Mesenchymal stem cell (in vitro differentiated cells and primary cell): Measurements from ENCODE around the gene SLC9A2.

Source experiments
- DNase-seq: peaks from one replicate; pipeline ENCODE4 v3.0.0-alpha.2; 2013
- H2AFZ ChIP-seq: one replicate; pipeline ENCODE4 v1.6.1; 2013; ENCODE audit warnings: low read depth, mild to moderate bottlenecking, control low read depth, inconsistent platforms, low read length, moderate library complexity
- H2AK5ac ChIP-seq: 2 replicates; pipeline ENCODE4 v1.6.1; 2013; ENCODE audit warnings: low read length, moderate library complexity, mild to moderate bottlenecking, inconsistent platforms; ENCODE audit not compliant: severe bottlenecking
- H2BK120ac ChIP-seq: one replicate; pipeline ENCODE4 v1.6.1; 2013; ENCODE audit warnings: low read depth, mild to moderate bottlenecking, inconsistent platforms, low read length, moderate library complexity
- H2BK12ac ChIP-seq, 2 experiments: one replicate each; pipeline ENCODE4 v1.6.1; 2013; ENCODE audit warnings: inconsistent platforms in 2 of 2, low read length in 2 of 2, mild to moderate bottlenecking in 2 of 2, moderate library complexity in 2 of 2, control low read depth in 1 of 2
- H2BK15ac ChIP-seq: one replicate; pipeline ENCODE4 v1.6.1; 2013; ENCODE audit warnings: mild to moderate bottlenecking, low read depth, inconsistent platforms; ENCODE audit not compliant: poor library complexity, severe bottlenecking
- H2BK5ac ChIP-seq: 2 replicates; pipeline ENCODE4 v1.6.1; 2013; ENCODE audit warnings: low read depth, mild to moderate bottlenecking, low read length, control low read depth, inconsistent platforms; ENCODE audit not compliant: poor library complexity, severe bottlenecking
- H3K14ac ChIP-seq, 2 experiments: one replicate each; pipeline ENCODE4 v1.6.1; 2013; ENCODE audit warnings: inconsistent platforms in 2 of 2, low read length in 2 of 2, control low read depth in 1 of 2, mild to moderate bottlenecking in 1 of 2, moderate library complexity in 1 of 2
- H3K18ac ChIP-seq, 2 experiments: one replicate each; pipeline ENCODE4 v1.6.1; 2013; ENCODE audit warnings: inconsistent platforms in 2 of 2, low read length in 2 of 2, control low read depth in 1 of 2, low read depth in 1 of 2, mild to moderate bottlenecking in 1 of 2
- H3K23ac ChIP-seq, 2 experiments: one replicate each; pipeline ENCODE4 v1.6.1; 2013; ENCODE audit warnings: inconsistent platforms in 2 of 2, low read length in 2 of 2, mild to moderate bottlenecking in 2 of 2, moderate library complexity in 2 of 2, control low read depth in 1 of 2
- H3K27ac ChIP-seq: 2 replicates; pipeline ENCODE4 v1.5.1; 2013; ENCODE audit warnings: mild to moderate bottlenecking, moderate library complexity, low read length, control low read depth, inconsistent platforms; ENCODE audit not compliant: poor library complexity, severe bottlenecking
- H3K27me3 ChIP-seq, 2 experiments: 2 replicates each; pipeline versions ENCODE4 v1.6.1 to v1.7.0; 2013; ENCODE audit warnings: low read length in 2 of 2, mild to moderate bottlenecking in 2 of 2, moderate library complexity in 2 of 2, control low read depth in 1 of 2, inconsistent platforms in 1 of 2; ENCODE audit not compliant: control insufficient read depth in 1 of 2, insufficient read depth in 1 of 2
- H3K36me3 ChIP-seq, 2 experiments: 2 replicates each; pipeline versions ENCODE4 v1.6.1 to v1.7.0; 2013; ENCODE audit warnings: low read length in 2 of 2, control low read depth in 1 of 2, inconsistent platforms in 1 of 2, low read depth in 1 of 2, mild to moderate bottlenecking in 1 of 2; ENCODE audit not compliant: insufficient read depth in 2 of 2, control insufficient read depth in 1 of 2
- H3K4ac ChIP-seq, 2 experiments: one replicate each; pipeline ENCODE4 v1.6.1; 2013; ENCODE audit warnings: inconsistent platforms in 2 of 2, low read length in 2 of 2, mild to moderate bottlenecking in 2 of 2, moderate library complexity in 2 of 2, control low read depth in 1 of 2, low read depth in 1 of 2
- H3K4me1 ChIP-seq: 2 replicates; pipeline ENCODE4 v1.6.1; 2013; ENCODE audit warnings: low read depth, low read length, control low read depth; ENCODE audit not compliant: control insufficient read depth, insufficient read depth
- H3K4me2 ChIP-seq: 2 replicates; pipeline ENCODE4 v1.6.1; 2013; ENCODE audit warnings: low read length, mild to moderate bottlenecking, inconsistent platforms; ENCODE audit not compliant: poor library complexity, severe bottlenecking
- H3K4me3 ChIP-seq, 2 experiments: 2 replicates each; pipeline versions ENCODE4 v1.5.1 to v1.7.0; 2013; ENCODE audit warnings: low read length in 2 of 2, mild to moderate bottlenecking in 2 of 2, control low read depth in 1 of 2, low read depth in 1 of 2; ENCODE audit not compliant: insufficient read depth in 1 of 2
- H3K79me1 ChIP-seq: replicated peaks from 2 replicates; pipeline ENCODE4 v1.6.1; 2013; ENCODE audit warnings: mild to moderate bottlenecking, control low read depth, low read length, inconsistent platforms; ENCODE audit not compliant: poor library complexity, severe bottlenecking
- H3K9ac ChIP-seq: 2 replicates; pipeline ENCODE4 v1.7.0; 2013; ENCODE audit warnings: mild to moderate bottlenecking, low read length, moderate library complexity
- H3K9me3 ChIP-seq: 2 replicates; pipeline ENCODE4 v1.7.0; 2013; ENCODE audit warnings: mild to moderate bottlenecking, low read length; ENCODE audit not compliant: control insufficient read depth
- H4K8ac ChIP-seq: one replicate; pipeline ENCODE4 v1.6.1; 2013; ENCODE audit warnings: inconsistent platforms, mild to moderate bottlenecking, low read length, moderate library complexity
- H4K91ac ChIP-seq: one replicate; pipeline ENCODE4 v1.6.1; 2013; ENCODE audit warnings: mild to moderate bottlenecking, low read length, inconsistent platforms
- whole genome bisulfite sequencing: methylation state at CpG from one replicate; pipeline ENCODE4 v1.1.7; 2013; ENCODE audit warnings: mixed read lengths; 5-methylcytosine and 5-hydroxymethylcytosine counted together

Gene SLC9A2

DNA sequence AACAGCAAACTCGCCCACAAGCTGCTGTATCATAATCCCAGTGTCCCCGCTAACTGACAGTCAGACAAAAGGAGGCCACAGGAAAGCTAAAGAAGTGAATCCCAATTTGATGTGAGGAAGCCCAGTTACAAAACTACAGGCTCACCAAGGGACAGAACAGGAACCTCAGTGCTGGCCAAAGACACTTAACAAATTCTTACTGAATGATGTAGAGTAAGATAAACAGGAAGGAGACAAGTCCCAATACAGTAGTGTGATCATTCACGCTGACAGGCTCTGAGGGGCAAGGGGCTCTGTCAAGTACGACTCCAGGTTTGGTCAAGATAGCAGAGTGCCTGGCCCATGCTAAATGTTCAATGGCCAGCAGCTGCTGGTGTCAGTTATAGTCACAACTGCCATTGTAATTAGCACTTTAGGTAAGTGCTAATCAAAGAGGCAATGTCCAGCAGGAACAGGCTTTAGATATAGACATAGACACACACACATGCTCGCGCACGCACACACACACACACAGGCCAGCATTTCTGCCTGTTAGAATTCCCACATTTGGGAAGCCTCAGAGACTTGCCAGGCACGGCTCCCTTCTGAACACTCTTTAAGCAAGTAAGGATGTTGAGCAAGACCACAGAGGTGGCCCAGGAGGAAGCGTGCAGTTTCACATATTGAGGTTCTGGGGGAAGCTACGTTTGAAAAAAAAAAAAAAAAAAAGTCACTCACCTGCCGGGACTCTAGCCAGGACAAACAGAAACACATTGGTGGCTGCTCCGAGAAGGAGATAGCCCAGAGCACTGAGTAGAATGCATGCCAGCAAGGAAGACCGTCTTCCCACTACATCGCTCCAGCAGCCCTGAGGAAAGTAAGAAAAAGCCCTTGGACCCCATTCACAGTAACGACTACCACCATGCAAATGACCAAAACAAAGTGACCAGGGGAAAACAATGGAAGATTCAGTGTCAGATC lies 107.1 kb downstream of the SLC9A2 start:
- Histone ChIP-seq H2BK12ac (no peak overlapping the region), H2BK5ac (no peak overlapping the region), H3K27me3 (no peaks in the 10 kb centered on the region), H3K27ac (no peak overlapping the region), H2AFZ (no peak overlapping the region), H3K4me2 (no peak overlapping the region), H3K4me3 (no peak overlapping the region), H3K4ac (no peak overlapping the region), H3K23ac (no peak overlapping the region), H4K91ac (no peak overlapping the region), H2AK5ac (no peak overlapping the region), H3K9ac (no peak overlapping the region), H4K8ac (no peak overlapping the region), H2BK120ac (no peak overlapping the region), H2BK15ac (no peak overlapping the region), H3K79me1 (peaks cover 3% of the 10 kb centered on the region), H3K4me1 (peaks cover 4% of the 10 kb centered on the region), H3K18ac (peak overlapping the region in 1 of 2 experiments; percentile 37), H3K9me3 (no peaks in the 10 kb centered on the region), H3K14ac (no peak overlapping the region), H3K36me3 (peaks cover 31 to 63% of the 10 kb centered on the region in 2 experiments)
- 66% methylated on average over 15 of the region's 15 CpGs for WGBS
- peak; percentile 43 for DNase-seq

DNA sequence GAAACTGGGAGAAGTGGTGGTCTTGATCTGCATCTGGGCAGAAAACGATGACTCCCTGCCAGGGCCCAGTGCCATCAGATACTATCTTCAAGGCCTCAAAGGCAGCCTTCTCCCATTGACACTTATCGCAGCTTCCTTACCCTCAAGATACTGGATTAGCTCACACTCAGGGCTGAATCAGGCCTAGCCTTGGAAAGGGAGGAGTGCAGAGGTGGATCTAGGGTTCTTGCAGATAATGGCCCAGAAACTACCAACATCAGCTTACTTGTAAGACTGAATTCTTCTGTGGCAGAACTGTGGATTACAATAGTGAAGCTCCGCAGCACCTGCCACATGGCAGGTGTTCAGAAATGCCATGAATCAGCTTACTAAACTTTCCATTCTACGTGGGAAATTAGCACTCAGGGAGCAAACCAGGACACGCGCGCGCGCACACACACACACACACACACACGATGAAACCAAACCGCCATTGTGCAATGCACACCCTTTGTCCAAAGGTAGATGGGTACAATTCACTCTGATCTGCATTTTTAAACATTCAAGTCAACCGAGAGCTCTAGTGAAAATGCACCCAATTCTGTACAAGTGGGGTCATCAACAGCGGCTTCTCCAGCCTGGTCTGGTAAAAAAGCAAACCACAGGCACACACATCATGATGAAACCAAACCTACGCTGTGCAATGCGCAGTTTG lies 116.2 kb downstream of the SLC9A2 start:
- H4K91ac ChIP-seq = no peak overlapping the region
- no peak overlapping the region for H2BK12ac ChIP-seq
- H3K9me3 ChIP-seq = no peaks in the 10 kb centered on the region
- H3K4ac ChIP-seq = no peak overlapping the region
- no peak overlapping the region for H3K14ac ChIP-seq
- no peak overlapping the region for H2AFZ ChIP-seq
- H4K8ac ChIP-seq = no peak overlapping the region
- H2BK120ac ChIP-seq = no peak overlapping the region
- H3K36me3 ChIP-seq = peaks cover 0 to 14% of the 10 kb centered on the region in 2 experiments
- H3K27me3 ChIP-seq = no peaks in the 10 kb centered on the region
- H3K4me3 ChIP-seq = peak overlapping the region in 1 of 2 experiments; percentile 96
- H3K4me2 ChIP-seq = peak overlapping the region; percentile 68
- no peak overlapping the region for H3K18ac ChIP-seq
- peaks cover 20% of the 10 kb centered on the region for H3K79me1 ChIP-seq
- H3K4me1 ChIP-seq = peaks cover 7% of the 10 kb centered on the region
- no peak overlapping the region for H2BK15ac ChIP-seq
- no peak overlapping the region for H2AK5ac ChIP-seq
- no peak overlapping the region for H3K23ac ChIP-seq
- H3K9ac ChIP-seq = peak overlapping the region; percentile 89
- no peak overlapping the region for H2BK5ac ChIP-seq
- DNase-seq = no peak
- no peak overlapping the region for H3K27ac ChIP-seq
- 66% methylated on average over 13 of the region's 15 CpGs for WGBS

GRCh38 chr2:102736110-102736409 lies 116.7 kb downstream of the SLC9A2 start:
- WGBS = 21% methylated on average over 6 of the region's 6 CpGs
- peak overlapping the region in 1 of 2 experiments; percentile 86 for H3K18ac ChIP-seq

More at GRCh38 chr2:102736110-102736409, 116.7 kb downstream of the SLC9A2 start:
- H4K8ac ChIP-seq = peak overlapping the region; percentile 83
- no peak overlapping the region for H4K91ac ChIP-seq
- peaks cover 20% of the 10 kb centered on the region for H3K79me1 ChIP-seq
- H3K4me2 ChIP-seq = peak overlapping the region; percentile 68
- peak overlapping the region in 1 of 2 experiments; percentile 83 for H3K14ac ChIP-seq
- H3K23ac ChIP-seq = peak overlapping the region in 1 of 2 experiments; percentile 0
- peak overlapping the region; percentile 89 to 96 for H3K4me3 ChIP-seq
- H2AK5ac ChIP-seq = no peak overlapping the region
- peak overlapping the region; percentile 97 for H2AFZ ChIP-seq
- DNase-seq = peak; percentile 47
- no peak overlapping the region for H3K27ac ChIP-seq
- H3K9me3 ChIP-seq = no peaks in the 10 kb centered on the region
- H2BK15ac ChIP-seq = no peak overlapping the region
- H3K9ac ChIP-seq = peak overlapping the region; percentile 89
- H3K4ac ChIP-seq = peak overlapping the region in 1 of 2 experiments; percentile 54
- H3K4me1 ChIP-seq = peaks cover 7% of the 10 kb centered on the region
- no peaks in the 10 kb centered on the region for H3K27me3 ChIP-seq
- peaks cover 0 to 10% of the 10 kb centered on the region in 2 experiments for H3K36me3 ChIP-seq
- H2BK120ac ChIP-seq = no peak overlapping the region
- H2BK12ac ChIP-seq = no peak overlapping the region
- no peak overlapping the region for H2BK5ac ChIP-seq
